A673 (cell line): ENCODE data around the gene ZNF695.

Experiments used
- EZH2 ChIP-seq: fragments of 200-600 bp; sonication (generic); IDR thresholded peaks from 2 replicates; pipeline ENCODE4 v1.6.1; 2017; ENCODE audit warnings: borderline replicate concordance, low read depth, mild to moderate bottlenecking, mixed read lengths, antibody characterized with exemption, low read length; ENCODE audit not compliant: poor library complexity, severe bottlenecking
- TF ChIP-seq, protein P1 (sequence below): fragments of 300-800, 200-600 bp; sonication (generic); conservative IDR thresholded peaks from 2 replicates; pipeline ENCODE4 v1.5.1; 2017; ENCODE audit warnings: low read depth, mild to moderate bottlenecking, antibody characterized with exemption, low read length, moderate library complexity, mixed read lengths

DNA sequence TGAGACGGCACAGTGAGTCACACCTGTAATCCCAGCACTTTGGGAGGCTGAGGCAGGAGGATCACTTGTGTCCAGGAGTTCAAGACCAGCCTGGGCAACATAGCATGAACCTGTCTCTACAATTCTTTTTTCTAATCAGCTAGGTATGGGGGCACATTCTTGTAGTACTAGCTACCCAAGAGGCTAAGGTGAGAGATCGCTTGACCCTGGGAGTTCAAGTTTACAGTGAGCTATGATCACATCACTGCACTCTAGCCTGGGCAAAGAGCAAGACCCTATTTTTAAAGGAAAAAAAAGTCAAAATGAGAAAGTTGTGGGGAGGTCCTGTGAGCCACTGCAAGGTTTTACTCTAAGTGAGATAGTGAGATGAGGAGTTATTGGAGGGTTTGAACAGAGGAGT is 41.4 kb downstream of the ZNF695 start:
- TF ChIP-seq, protein P1, sequence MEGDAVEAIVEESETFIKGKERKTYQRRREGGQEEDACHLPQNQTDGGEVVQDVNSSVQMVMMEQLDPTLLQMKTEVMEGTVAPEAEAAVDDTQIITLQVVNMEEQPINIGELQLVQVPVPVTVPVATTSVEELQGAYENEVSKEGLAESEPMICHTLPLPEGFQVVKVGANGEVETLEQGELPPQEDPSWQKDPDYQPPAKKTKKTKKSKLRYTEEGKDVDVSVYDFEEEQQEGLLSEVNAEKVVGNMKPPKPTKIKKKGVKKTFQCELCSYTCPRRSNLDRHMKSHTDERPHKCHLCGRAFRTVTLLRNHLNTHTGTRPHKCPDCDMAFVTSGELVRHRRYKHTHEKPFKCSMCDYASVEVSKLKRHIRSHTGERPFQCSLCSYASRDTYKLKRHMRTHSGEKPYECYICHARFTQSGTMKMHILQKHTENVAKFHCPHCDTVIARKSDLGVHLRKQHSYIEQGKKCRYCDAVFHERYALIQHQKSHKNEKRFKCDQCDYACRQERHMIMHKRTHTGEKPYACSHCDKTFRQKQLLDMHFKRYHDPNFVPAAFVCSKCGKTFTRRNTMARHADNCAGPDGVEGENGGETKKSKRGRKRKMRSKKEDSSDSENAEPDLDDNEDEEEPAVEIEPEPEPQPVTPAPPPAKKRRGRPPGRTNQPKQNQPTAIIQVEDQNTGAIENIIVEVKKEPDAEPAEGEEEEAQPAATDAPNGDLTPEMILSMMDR: no peak
- no peak for TF ChIP-seq EZH2
